ENCODE data around the gene GMEB2. TPM values are rescaled to one million over a fixed set of nuclear protein-coding genes. Genes with fewer than 3 reads are reported as not detected.

Gene GMEB2
- total and polyA plus RNA-seq, 8 donors, result 4.1 to 10.4 (median 6.1) TPM

DNA sequence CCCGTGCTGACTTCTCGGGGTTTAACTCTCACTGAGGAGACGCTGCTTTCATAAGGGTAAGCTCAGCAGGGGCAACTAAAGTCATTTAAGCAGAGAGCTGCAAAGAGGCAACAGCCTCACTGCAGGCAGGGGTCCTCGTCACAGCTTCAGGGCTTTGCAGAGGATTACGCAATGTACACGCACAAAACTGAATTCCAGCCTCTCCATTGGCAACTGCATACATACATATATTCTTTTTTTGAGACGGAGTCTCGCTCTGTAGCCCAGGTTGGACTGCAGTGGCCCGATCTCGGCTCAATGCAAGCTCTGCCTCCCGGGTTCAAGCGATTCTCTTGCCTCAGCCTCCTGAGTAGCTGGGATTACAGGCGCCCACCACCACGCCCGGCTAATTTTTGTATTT is 2.4 kb downstream of the GMEB2 start:
- no peak overlapping the region for H3K4me3 ChIP-seq
- peaks cover 0 to 5% (median 4%) of the 10 kb centered on the region in 3 donors for H3K4me1 ChIP-seq
- no peaks in the 10 kb centered on the region for H3K36me3 ChIP-seq
- no peak overlapping the region for H3K27ac ChIP-seq
- FAIRE-seq (no peak), ATAC-seq (no peak), DNase-seq (peak in 2 of 6 donors; percentile 7 to 10)
- 91 to 92% methylated on average over 15 of the region's 15 CpGs for WGBS, 2 donors
- no peaks in the 10 kb centered on the region for H3K27me3 ChIP-seq
- no peaks in the 10 kb centered on the region for H3K9me3 ChIP-seq
- intact Hi-C loops (cut with DNase I), result no loop called here
- TF ChIP-seq, protein P1, sequence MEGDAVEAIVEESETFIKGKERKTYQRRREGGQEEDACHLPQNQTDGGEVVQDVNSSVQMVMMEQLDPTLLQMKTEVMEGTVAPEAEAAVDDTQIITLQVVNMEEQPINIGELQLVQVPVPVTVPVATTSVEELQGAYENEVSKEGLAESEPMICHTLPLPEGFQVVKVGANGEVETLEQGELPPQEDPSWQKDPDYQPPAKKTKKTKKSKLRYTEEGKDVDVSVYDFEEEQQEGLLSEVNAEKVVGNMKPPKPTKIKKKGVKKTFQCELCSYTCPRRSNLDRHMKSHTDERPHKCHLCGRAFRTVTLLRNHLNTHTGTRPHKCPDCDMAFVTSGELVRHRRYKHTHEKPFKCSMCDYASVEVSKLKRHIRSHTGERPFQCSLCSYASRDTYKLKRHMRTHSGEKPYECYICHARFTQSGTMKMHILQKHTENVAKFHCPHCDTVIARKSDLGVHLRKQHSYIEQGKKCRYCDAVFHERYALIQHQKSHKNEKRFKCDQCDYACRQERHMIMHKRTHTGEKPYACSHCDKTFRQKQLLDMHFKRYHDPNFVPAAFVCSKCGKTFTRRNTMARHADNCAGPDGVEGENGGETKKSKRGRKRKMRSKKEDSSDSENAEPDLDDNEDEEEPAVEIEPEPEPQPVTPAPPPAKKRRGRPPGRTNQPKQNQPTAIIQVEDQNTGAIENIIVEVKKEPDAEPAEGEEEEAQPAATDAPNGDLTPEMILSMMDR (IDR thresholded peaks at IDR 0.05), result no peak

- no peak for ATAC-seq
- intact Hi-C loops (cut with DNase I), result no loop called here
- H3K27me3 ChIP-seq, result no peaks in the 10 kb centered on the region
- peaks cover 0 to 6% (median 0%) of the 10 kb centered on the region in 3 donors for H3K36me3 ChIP-seq
- H3K27ac ChIP-seq, result no peak overlapping the region
- no peak overlapping the region for H3K4me3 ChIP-seq
- no peak for FAIRE-seq
- TF ChIP-seq, protein P1 (IDR thresholded peaks at IDR 0.05), result no peak
- 94 to 97% methylated on average over 14 of the region's 14 CpGs for WGBS, 2 donors
- peak in 2 of 6 donors; percentile 11 to 29 for DNase-seq
- no peaks in the 10 kb centered on the region for H3K9me3 ChIP-seq
- no peaks in the 10 kb centered on the region for H3K4me1 ChIP-seq
Measured at GRCh38 chr20:63622732-63623131, 4.2 kb downstream of the GMEB2 start.

GRCh38 chr20:63622096-63622495 is 4.8 kb downstream of the GMEB2 start:
- no peak for ATAC-seq
- Histone ChIP-seq H3K4me3 (no peak overlapping the region), H3K4me1 (no peaks in the 10 kb centered on the region), H3K9me3 (no peaks in the 10 kb centered on the region), H3K27me3 (no peaks in the 10 kb centered on the region), H3K36me3 (peaks cover 0 to 6% (median 0%) of the 10 kb centered on the region in 3 donors), H3K27ac (no peak overlapping the region)
- TF ChIP-seq, protein P1 (IDR thresholded peaks at IDR 0.05), result no peak
- intact Hi-C loops (cut with DNase I), result no loop called here
- peak in 2 of 6 donors; percentile 11 to 13 for DNase-seq
- no peak for FAIRE-seq
- 91 to 92% methylated on average over 4 of the region's 4 CpGs for WGBS, 2 donors

GRCh38 chr20:63620991-63621390 is 5.9 kb downstream of the GMEB2 start:
- H3K9me3 ChIP-seq, result no peaks in the 10 kb centered on the region
- FAIRE-seq, result no peak
- H3K27me3 ChIP-seq, result no peaks in the 10 kb centered on the region
- H3K4me3 ChIP-seq, result no peak overlapping the region
- DNase-seq, result no peak
- no peak overlapping the region for H3K27ac ChIP-seq
- peaks cover 0 to 6% (median 0%) of the 10 kb centered on the region in 3 donors for H3K36me3 ChIP-seq
- 73 to 77% methylated on average over 8 of the region's 8 CpGs for WGBS, 2 donors
- TF ChIP-seq, protein P1 (IDR thresholded peaks at IDR 0.05), result no peak
- no peaks in the 10 kb centered on the region for H3K4me1 ChIP-seq
- no peak for ATAC-seq
- intact Hi-C loops (cut with DNase I), result no loop called here

DNA sequence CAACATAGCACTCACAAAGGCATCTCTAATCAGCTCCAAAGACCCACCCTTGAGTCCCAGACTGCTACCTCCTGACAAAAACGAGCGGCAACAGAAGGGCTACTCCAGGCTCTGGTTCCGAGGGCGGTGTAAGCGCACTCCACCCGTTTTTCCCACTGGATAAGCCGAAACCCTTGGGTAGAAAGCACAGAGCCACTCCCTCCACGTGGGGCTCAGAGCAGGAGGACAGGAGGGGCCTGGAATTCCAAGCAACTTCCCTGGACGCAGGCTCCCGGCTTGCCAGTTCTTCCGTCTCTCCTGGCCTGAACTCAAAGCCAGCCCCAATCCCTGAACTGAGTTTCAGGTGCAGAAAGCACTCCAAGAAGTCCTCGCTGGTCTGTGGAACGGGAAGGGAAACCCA is 7.4 kb downstream of the GMEB2 start:
- no peak for ATAC-seq
- 84 to 89% methylated on average over 13 of the region's 13 CpGs for WGBS, 2 donors
- peak in 1 of 6 donors; percentile 32 for DNase-seq
- Histone ChIP-seq H3K27me3 (no peaks in the 10 kb centered on the region), H3K4me1 (no peaks in the 10 kb centered on the region), H3K9me3 (no peaks in the 10 kb centered on the region), H3K27ac (no peak overlapping the region), H3K36me3 (peaks cover 0 to 6% (median 0%) of the 10 kb centered on the region in 3 donors), H3K4me3 (no peak overlapping the region)
- intact Hi-C loops (cut with DNase I), result no loop called here
- TF ChIP-seq, protein P1 (IDR thresholded peaks at IDR 0.05), result no peak
- no peak for FAIRE-seq
